DND-41 (cell line): Measurements from ENCODE around the gene BTN2A1.

Source experiments
- ATAC-seq: fragments of 200-7000 bp; cut with Tn5 transposase; 3 replicates; pipeline ENCODE4 v1.9.1; 2021; ENCODE audit warnings: low read depth; ENCODE audit not compliant: insufficient read depth
- DNase-seq: peaks from one replicate; pipeline ENCODE4 v3.0.0-alpha.2; 2020
- H2AFZ ChIP-seq: 2 replicates; pipeline ENCODE4 v1.6.0; 2012; ENCODE audit warnings: low read depth, low read length
- H3K27ac ChIP-seq: 2 replicates; pipeline ENCODE4 v1.5.1; 2012; ENCODE audit warnings: low read length, inconsistent platforms
- H3K27me3 ChIP-seq: fragments of 200-600 bp; sonication (generic); 2 replicates; pipeline ENCODE4 v1.6.0; 2012; ENCODE audit warnings: low read length, mild to moderate bottlenecking, inconsistent platforms; ENCODE audit not compliant: insufficient read depth, poor library complexity
- H3K36me3 ChIP-seq: 2 replicates; pipeline ENCODE4 v1.5.1; 2012; ENCODE audit warnings: low read length, inconsistent platforms; ENCODE audit not compliant: insufficient read depth
- H3K4me1 ChIP-seq: 2 replicates; pipeline ENCODE4 v1.5.1; 2012; ENCODE audit warnings: mild to moderate bottlenecking, low read length; ENCODE audit not compliant: insufficient read depth
- H3K4me2 ChIP-seq: 2 replicates; pipeline ENCODE4 v1.6.0; 2012; ENCODE audit warnings: mild to moderate bottlenecking, moderate library complexity, low read length, inconsistent platforms; ENCODE audit not compliant: insufficient read depth
- H3K4me3 ChIP-seq, 2 experiments: fragments of 200-600 bp in 1 of 2; shearing (Covaris generic) in 1 of 2; 2 replicates each; pipeline ENCODE4 v1.5.1; 2012 to 2016; ENCODE audit warnings: inconsistent platforms in 2 of 2, low read length in 2 of 2, mild to moderate bottlenecking in 2 of 2, low read depth in 1 of 2, moderate library complexity in 1 of 2
- H3K79me2 ChIP-seq: 2 replicates; pipeline ENCODE4 v1.6.0; 2012; ENCODE audit warnings: low read length, inconsistent platforms; ENCODE audit not compliant: insufficient read depth
- H3K9ac ChIP-seq: 2 replicates; pipeline ENCODE4 v1.6.0; 2012; ENCODE audit warnings: low read depth, mild to moderate bottlenecking, inconsistent platforms, low read length, moderate library complexity
- H3K9me3 ChIP-seq: 2 replicates; pipeline ENCODE4 v1.5.1; 2012; ENCODE audit warnings: low read length, moderate library complexity, mild to moderate bottlenecking, inconsistent platforms; ENCODE audit not compliant: insufficient read depth, severe bottlenecking
- H4K20me1 ChIP-seq: 2 replicates; pipeline ENCODE4 v1.6.0; 2012; ENCODE audit warnings: low read length; ENCODE audit not compliant: insufficient read depth
- CTCF ChIP-seq: IDR thresholded peaks from 2 replicates; pipeline ENCODE4 v1.5.1; 2012; ENCODE audit warnings: borderline replicate concordance, low read length, moderate library complexity, mild to moderate bottlenecking; ENCODE audit not compliant: poor library complexity, severe bottlenecking; ENCODE audit errors: extremely low read depth
- EZH2 ChIP-seq: IDR thresholded peaks from 3 replicates; pipeline ENCODE4 v1.6.1; 2012; ENCODE audit warnings: borderline replicate concordance, low read depth, mild to moderate bottlenecking, moderate library complexity, low read length, inconsistent platforms; ENCODE audit not compliant: severe bottlenecking

BTN2A1 gene

GRCh38 chr6:26489996-26490964 lies 32.5 kb downstream of the BTN2A1 start:
- Histone ChIP-seq H3K9ac (no peak overlapping the region), H3K9me3 (peaks cover 8% of the 10 kb centered on the region), H3K4me1 (no peaks in the 10 kb centered on the region), H3K4me2 (no peak overlapping the region), H2AFZ (no peak overlapping the region), H3K27me3 (no peaks in the 10 kb centered on the region), H3K79me2 (no peaks in the 10 kb centered on the region), H4K20me1 (no peaks in the 10 kb centered on the region), H3K4me3 (no peak overlapping the region), H3K27ac (no peak overlapping the region), H3K36me3 (no peaks in the 10 kb centered on the region)
- ATAC-seq: no peak
- DNase-seq: no peak
- TF ChIP-seq CTCF (no peak), EZH2 (no peak)

- DNase-seq (no peak), ATAC-seq (no peak)
- H3K36me3 ChIP-seq: no peaks in the 10 kb centered on the region
- H3K27ac ChIP-seq: no peak overlapping the region
- no peak overlapping the region for H2AFZ ChIP-seq
- H3K4me1 ChIP-seq: no peaks in the 10 kb centered on the region
- H3K9ac ChIP-seq: no peak overlapping the region
- H4K20me1 ChIP-seq: no peaks in the 10 kb centered on the region
- H3K27me3 ChIP-seq: no peaks in the 10 kb centered on the region
- H3K4me3 ChIP-seq: no peak overlapping the region
- TF ChIP-seq CTCF (no peak), EZH2 (no peak)
- no peaks in the 10 kb centered on the region for H3K79me2 ChIP-seq
- H3K4me2 ChIP-seq: no peak overlapping the region
- H3K9me3 ChIP-seq: peaks cover 8% of the 10 kb centered on the region
Measured at GRCh38 chr6:26491604-26492003, 33.8 kb downstream of the BTN2A1 start.

GRCh38 chr6:26493258-26493657 lies 35.5 kb downstream of the BTN2A1 start:
- H3K9me3 ChIP-seq: no peaks in the 10 kb centered on the region
- TF ChIP-seq EZH2: no peak
- TF ChIP-seq CTCF: peak; percentile 32
- no peaks in the 10 kb centered on the region for H3K27me3 ChIP-seq
- no peaks in the 10 kb centered on the region for H4K20me1 ChIP-seq
- no peak overlapping the region for H3K4me2 ChIP-seq
- no peak overlapping the region for H3K4me3 ChIP-seq
- no peak overlapping the region for H3K27ac ChIP-seq
- ATAC-seq (no peak), DNase-seq (no peak)
- no peaks in the 10 kb centered on the region for H3K36me3 ChIP-seq
- no peak overlapping the region for H3K9ac ChIP-seq
- no peak overlapping the region for H2AFZ ChIP-seq
- no peaks in the 10 kb centered on the region for H3K79me2 ChIP-seq
- H3K4me1 ChIP-seq: no peaks in the 10 kb centered on the region
